HepG2 (cell line): ENCODE results near the gene ARMH2. TPM values are rescaled to one million over a fixed set of nuclear protein-coding genes. Genes with fewer than 3 reads are reported as not detected.

ENCODE experiments used
- ATF4 ChIP-seq, 2 experiments: fragments of 450-650 bp in 1 of 2; sonication (generic) in 1 of 2; formaldehyde crosslinking; IDR thresholded peaks; 2 replicates each; pipeline versions ENCODE4 v1.5.0 to v1.8.0; 2020 to 2022; ENCODE audit warnings: mild to moderate bottlenecking in 1 of 2, missing genetic modification reagents in 1 of 2
- DR1 ChIP-seq: sonication (generic); formaldehyde crosslinking; IDR thresholded peaks from 2 replicates; pipeline ENCODE4 v1.8.0; 2021; ENCODE audit warnings: mild to moderate bottlenecking, missing genetic modification reagents, inconsistent platforms
- FOSL1 ChIP-seq: sonication (generic); formaldehyde crosslinking; IDR thresholded peaks from 2 replicates; pipeline ENCODE4 v1.9.0; 2021; ENCODE audit warnings: missing genetic modification reagents, borderline replicate concordance
- HHEX ChIP-seq: IDR thresholded peaks from 2 replicates; pipeline ENCODE4 v1.6.1; 2016; ENCODE audit warnings: control low read depth
- HNF4A ChIP-seq: sonication (generic); formaldehyde crosslinking; IDR thresholded peaks from 2 replicates; pipeline ENCODE4 v1.4.0; 2020; ENCODE audit warnings: missing genetic modification reagents
- IRF2 ChIP-seq: IDR thresholded peaks from 2 replicates; pipeline ENCODE4 v1.6.1; 2018; ENCODE audit warnings: missing genetic modification reagents, missing compliant biosample characterization
- KLF13 ChIP-seq: sonication (generic); formaldehyde crosslinking; IDR thresholded peaks from 2 replicates; pipeline ENCODE4 v1.4.0; 2020; ENCODE audit warnings: mild to moderate bottlenecking, missing genetic modification reagents
- MYC ChIP-seq: sonication (generic); formaldehyde crosslinking; IDR thresholded peaks from 2 replicates; pipeline ENCODE4 v1.9.0; 2021; ENCODE audit warnings: missing genetic modification reagents, borderline replicate concordance
- PBX2 ChIP-seq: IDR thresholded peaks from 2 replicates; pipeline ENCODE4 v1.6.1; 2016; ENCODE audit warnings: control low read depth
- RAD21 ChIP-seq: fragments of 450-650 bp; formaldehyde crosslinking; IDR thresholded peaks from 2 replicates; pipeline ENCODE4 v1.5.0; 2020; ENCODE audit warnings: mild to moderate bottlenecking
- SMAD3 ChIP-seq: sonication (generic); formaldehyde crosslinking; IDR thresholded peaks from 2 replicates; pipeline ENCODE4 v1.4.0; 2020; ENCODE audit warnings: missing genetic modification reagents
- THAP7 ChIP-seq: sonication (generic); formaldehyde crosslinking; IDR thresholded peaks from 2 replicates; pipeline ENCODE4 v1.8.1; 2023; ENCODE audit warnings: mild to moderate bottlenecking, missing genetic modification reagents
- THYN1 ChIP-seq: sonication (generic); formaldehyde crosslinking; IDR thresholded peaks from 2 replicates; pipeline ENCODE4 v1.8.1; 2023; ENCODE audit warnings: low read depth, mild to moderate bottlenecking, moderate library complexity, missing genetic modification reagents, borderline replicate concordance
- YY1 ChIP-seq: IDR thresholded peaks from 2 replicates; pipeline ENCODE4 v1.6.1; 2011; ENCODE audit warnings: low read length, low read depth, moderate library complexity, mild to moderate bottlenecking; ENCODE audit not compliant: insufficient read depth, insufficient replicate concordance
- ZBTB7B ChIP-seq: sonication (generic); formaldehyde crosslinking; IDR thresholded peaks from 2 replicates; pipeline ENCODE4 v1.4.0; 2020; ENCODE audit warnings: missing genetic modification reagents
- ZFP82 ChIP-seq: sonication (generic); formaldehyde crosslinking; IDR thresholded peaks from 2 replicates; pipeline ENCODE4 v1.5.1; 2020; ENCODE audit warnings: mild to moderate bottlenecking, missing genetic modification reagents, borderline replicate concordance
- ZNF333 ChIP-seq: sonication (generic); formaldehyde crosslinking; IDR thresholded peaks from 2 replicates; pipeline ENCODE4 v1.4.0; 2020; ENCODE audit warnings: mild to moderate bottlenecking, missing genetic modification reagents, borderline replicate concordance
- ZNF577 ChIP-seq: sonication (generic); formaldehyde crosslinking; IDR thresholded peaks from 2 replicates; pipeline ENCODE4 v1.4.0; 2020; ENCODE audit warnings: mild to moderate bottlenecking, low read depth, missing genetic modification reagents, borderline replicate concordance
- ZNF652 ChIP-seq: IDR thresholded peaks from 2 replicates; pipeline ENCODE4 v1.6.1; 2016; ENCODE audit warnings: low read depth, borderline replicate concordance
- ZNF687 ChIP-seq: sonication (generic); formaldehyde crosslinking; IDR thresholded peaks from 2 replicates; pipeline ENCODE4 v1.5.1; 2020; ENCODE audit warnings: mild to moderate bottlenecking, missing genetic modification reagents, moderate library complexity
- ZNF775 ChIP-seq: sonication (generic); formaldehyde crosslinking; IDR thresholded peaks from 2 replicates; pipeline ENCODE4 v1.4.0; 2020; ENCODE audit warnings: missing genetic modification reagents, mild to moderate bottlenecking, moderate library complexity, borderline replicate concordance
- ZNF792 ChIP-seq: IDR thresholded peaks from 2 replicates; pipeline ENCODE4 v1.6.1; 2016
- polyA plus RNA-seq, 8 experiments: library from polyadenylated mRNA; depleted of rRNA in 3 of 8; stranded (reverse) in 7 of 8; unstranded in 1 of 8; fragments of >200 nt; fragmentation: Illumina TruSeq in 4 of 8; extraction: Trizol in 4 of 8; gene quantifications; 2 replicates each; pipeline versions ENCODE4 v1.2.1 to v1.2.3, GENCODE V29; 2011 to 2016; ENCODE audit warnings: low read depth in 4 of 8, missing spikeins in 1 of 8, mixed read lengths in 1 of 8; ENCODE audit not compliant: insufficient read depth in 1 of 8
- total RNA-seq, 5 experiments: library from RNA; depleted of rRNA; stranded (reverse); fragments of >200 nt; fragmentation: Illumina TruSeq; extraction: Trizol; gene quantifications; 2 replicates each; pipeline ENCODE4 v1.2.3, GENCODE V29; 2016; ENCODE audit warnings: low read depth in 1 of 5

Gene ARMH2
- total and polyA plus RNA-seq, 2 of the 13 experiments (the other 11 are each of a cell fraction or from before 2014, with no cell fraction given), result not detected

DNA sequence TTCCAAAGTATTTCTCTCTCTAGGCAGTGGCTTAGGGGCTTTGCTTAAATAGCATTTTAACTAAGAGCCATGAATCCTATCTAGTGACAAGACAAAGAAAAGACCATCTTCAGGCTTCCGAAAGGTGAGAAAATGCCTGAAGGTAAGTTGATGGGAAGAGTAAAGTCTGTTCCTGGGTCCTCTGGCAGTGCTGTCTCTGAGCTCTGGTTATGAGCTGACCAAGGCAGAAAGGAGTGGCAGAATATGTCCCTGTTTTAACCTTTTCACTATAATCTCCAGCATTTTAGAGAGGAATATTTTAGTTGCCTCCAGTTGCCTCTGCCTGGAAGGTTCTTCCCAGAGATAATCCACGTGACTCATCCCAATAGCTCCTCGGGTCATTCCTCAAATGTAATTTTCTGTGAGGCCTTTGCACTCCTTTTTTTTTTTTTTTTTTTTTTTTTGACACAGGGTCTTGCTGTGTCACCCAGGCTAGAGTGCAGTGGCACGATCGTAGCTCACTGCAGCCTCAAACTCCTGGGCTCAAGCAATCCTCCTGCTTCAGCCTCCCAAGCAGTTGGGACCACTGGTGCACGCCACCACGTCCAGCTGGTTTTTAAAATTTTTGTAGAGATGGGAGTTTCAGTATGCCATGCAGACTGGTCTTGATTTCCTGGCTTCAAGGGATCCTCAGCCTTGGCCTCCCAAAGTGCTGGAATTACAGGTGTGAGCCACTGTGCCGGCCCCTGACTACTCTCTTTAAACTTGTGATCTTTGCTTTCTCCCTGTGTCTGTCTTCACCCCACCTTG, 3.7 kb upstream of the ARMH2 start (continued):
- no peak for TF ChIP-seq RAD21
- TF ChIP-seq KLF13 (CRISPR knock-in tag), result no peak
- TF ChIP-seq ZNF687, result peak; percentile 49
- TF ChIP-seq HNF4A (CRISPR knock-in tag), result no peak; the same call in 1 of the 2 replicates
- no peak for TF ChIP-seq ZBTB7B (CRISPR knock-in tag)
- TF ChIP-seq SMAD3 (CRISPR knock-in tag), result peak; percentile 15; the same call in 1 of the 2 replicates
- TF ChIP-seq HHEX, result no peak
- TF ChIP-seq MYC (CRISPR knock-in tag), result no peak
- TF ChIP-seq ZNF792, result no peak
- no peak for TF ChIP-seq ZNF775 (CRISPR knock-in tag)
- TF ChIP-seq ZNF652 (CRISPR knock-in tag), result no peak
- TF ChIP-seq ZFP82 (CRISPR knock-in tag), result no peak
- no peak for TF ChIP-seq THYN1 (CRISPR knock-in tag)
- TF ChIP-seq DR1 (CRISPR knock-in tag), result 0 out of 2 replicates have a peak, but pooled peaks have one; percentile 33
- no peak for TF ChIP-seq PBX2 (CRISPR knock-in tag)
- TF ChIP-seq ZNF577 (CRISPR knock-in tag), result no peak
- TF ChIP-seq IRF2, result no peak
- no peak for TF ChIP-seq YY1
- TF ChIP-seq FOSL1 (CRISPR knock-in tag), result peak; percentile 19; the same call in 1 of the 2 replicates
- TF ChIP-seq ATF4 (CRISPR knock-in tag; IDR thresholded peaks at IDR 0.05), result no peak
- TF ChIP-seq ZNF333, result no peak
- no peak for TF ChIP-seq THAP7 (CRISPR knock-in tag)
